GM12864 (cell line): ENCODE measurements around the gene SCT.
A peak's percentile ranks its signal among the peaks of the same experiment; 100 is the strongest.

ENCODE experiments used
- DNase-seq: peaks from one replicate; pipeline ENCODE4 v3.0.0-alpha.2; 2011; ENCODE audit warnings: low read depth
- H3K4me3 ChIP-seq: 2 replicates; pipeline ENCODE4 v1.5.1; 2011; ENCODE audit warnings: mild to moderate bottlenecking, low read depth, low read length, control low read depth
- TF ChIP-seq, protein P1 (sequence below): IDR thresholded peaks from 2 replicates; pipeline ENCODE4 v1.5.1; 2011; ENCODE audit warnings: low read depth, mild to moderate bottlenecking, moderate library complexity, low read length, control low read depth, inconsistent platforms; ENCODE audit errors: missing control alignments

The SCT gene

DNA sequence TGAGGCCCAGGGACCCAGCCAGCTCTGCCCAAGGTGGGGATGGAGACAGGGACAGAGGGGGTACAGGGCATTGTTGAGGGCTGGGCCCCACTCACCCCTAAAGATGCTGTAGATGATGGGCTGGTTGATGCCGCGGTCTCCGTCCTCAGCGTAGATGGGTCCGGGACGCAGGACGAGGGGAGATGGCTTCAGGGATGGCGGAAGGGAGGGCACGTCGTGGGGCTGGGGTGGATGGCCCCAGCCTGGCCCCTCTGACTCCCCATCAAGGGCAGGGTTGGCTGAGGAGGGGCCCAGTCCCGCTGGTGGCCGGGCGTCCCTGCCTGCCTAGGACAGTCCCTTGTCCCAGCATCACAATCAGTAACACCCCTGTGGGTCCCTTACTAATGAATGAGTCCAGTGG, 6.8 kb downstream of the SCT start:
- TF ChIP-seq, protein P1, sequence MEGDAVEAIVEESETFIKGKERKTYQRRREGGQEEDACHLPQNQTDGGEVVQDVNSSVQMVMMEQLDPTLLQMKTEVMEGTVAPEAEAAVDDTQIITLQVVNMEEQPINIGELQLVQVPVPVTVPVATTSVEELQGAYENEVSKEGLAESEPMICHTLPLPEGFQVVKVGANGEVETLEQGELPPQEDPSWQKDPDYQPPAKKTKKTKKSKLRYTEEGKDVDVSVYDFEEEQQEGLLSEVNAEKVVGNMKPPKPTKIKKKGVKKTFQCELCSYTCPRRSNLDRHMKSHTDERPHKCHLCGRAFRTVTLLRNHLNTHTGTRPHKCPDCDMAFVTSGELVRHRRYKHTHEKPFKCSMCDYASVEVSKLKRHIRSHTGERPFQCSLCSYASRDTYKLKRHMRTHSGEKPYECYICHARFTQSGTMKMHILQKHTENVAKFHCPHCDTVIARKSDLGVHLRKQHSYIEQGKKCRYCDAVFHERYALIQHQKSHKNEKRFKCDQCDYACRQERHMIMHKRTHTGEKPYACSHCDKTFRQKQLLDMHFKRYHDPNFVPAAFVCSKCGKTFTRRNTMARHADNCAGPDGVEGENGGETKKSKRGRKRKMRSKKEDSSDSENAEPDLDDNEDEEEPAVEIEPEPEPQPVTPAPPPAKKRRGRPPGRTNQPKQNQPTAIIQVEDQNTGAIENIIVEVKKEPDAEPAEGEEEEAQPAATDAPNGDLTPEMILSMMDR = no peak
- H3K4me3 ChIP-seq = no peak overlapping the region
- DNase-seq = no peak

DNA sequence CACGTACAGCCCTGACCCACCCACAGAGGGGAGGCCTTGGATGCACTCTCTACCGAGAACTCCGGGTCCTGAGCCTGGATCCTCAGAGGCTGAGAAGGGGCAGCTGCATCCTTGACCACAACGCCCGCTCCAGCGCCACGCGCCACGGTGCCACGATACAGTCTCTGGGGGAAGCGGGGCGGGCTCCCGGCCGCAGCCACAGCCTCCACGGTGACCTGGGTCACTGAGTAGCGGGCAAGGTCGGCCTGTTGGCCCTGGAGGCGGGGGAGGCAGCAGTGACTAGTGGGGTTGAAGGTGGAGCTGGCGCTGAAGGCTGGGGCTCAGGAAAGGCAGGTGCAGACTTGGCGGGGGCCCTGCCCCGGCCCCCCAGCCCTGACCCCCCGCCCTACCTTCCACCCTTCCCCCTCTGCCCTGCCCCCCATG, 7.3 kb downstream of the SCT start:
- TF ChIP-seq, protein P1 = no peak
- no peak for DNase-seq
- H3K4me3 ChIP-seq = no peak overlapping the region

DNA sequence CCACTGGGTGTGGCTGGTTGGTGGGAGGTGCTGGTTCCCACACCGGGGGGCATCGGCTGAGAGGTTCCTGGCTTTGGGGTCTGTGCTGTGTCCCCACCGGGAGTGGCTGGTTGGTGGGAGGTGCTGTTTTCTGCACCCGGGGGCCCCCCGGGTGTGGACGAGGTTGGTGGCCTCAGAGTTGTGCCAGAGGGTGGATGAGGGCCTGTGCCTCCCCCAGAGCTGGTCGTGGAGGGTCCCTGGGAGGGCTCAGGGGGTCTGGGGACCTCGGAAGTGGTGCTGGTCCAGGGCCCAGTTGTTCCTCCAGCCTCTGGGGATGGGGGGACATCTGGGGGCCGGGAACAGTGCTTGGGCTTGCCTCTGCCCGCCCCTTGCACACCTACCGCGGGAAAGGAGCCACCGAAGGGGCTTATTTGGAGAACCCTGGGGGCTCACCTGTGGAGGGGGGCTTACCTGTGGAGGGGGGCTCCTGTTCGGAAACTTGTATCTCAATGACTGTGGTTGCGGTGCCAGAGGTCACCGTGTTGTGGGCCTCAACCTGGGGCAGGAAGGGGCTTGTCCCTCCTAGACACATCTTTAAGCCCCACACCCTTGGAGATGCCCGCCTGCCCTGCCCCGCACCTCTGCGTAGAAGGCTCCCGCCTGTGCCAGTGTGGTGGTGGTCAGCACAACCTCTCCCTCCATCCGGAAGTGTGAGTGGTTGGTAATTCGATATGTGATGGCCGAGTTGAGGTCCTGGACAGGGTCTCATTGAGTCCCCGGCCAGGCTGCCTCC, 7.9 kb downstream of the SCT start:
- DNase-seq = no peak
- no peak overlapping the region for H3K4me3 ChIP-seq
- TF ChIP-seq, protein P1 = no peak

DNA sequence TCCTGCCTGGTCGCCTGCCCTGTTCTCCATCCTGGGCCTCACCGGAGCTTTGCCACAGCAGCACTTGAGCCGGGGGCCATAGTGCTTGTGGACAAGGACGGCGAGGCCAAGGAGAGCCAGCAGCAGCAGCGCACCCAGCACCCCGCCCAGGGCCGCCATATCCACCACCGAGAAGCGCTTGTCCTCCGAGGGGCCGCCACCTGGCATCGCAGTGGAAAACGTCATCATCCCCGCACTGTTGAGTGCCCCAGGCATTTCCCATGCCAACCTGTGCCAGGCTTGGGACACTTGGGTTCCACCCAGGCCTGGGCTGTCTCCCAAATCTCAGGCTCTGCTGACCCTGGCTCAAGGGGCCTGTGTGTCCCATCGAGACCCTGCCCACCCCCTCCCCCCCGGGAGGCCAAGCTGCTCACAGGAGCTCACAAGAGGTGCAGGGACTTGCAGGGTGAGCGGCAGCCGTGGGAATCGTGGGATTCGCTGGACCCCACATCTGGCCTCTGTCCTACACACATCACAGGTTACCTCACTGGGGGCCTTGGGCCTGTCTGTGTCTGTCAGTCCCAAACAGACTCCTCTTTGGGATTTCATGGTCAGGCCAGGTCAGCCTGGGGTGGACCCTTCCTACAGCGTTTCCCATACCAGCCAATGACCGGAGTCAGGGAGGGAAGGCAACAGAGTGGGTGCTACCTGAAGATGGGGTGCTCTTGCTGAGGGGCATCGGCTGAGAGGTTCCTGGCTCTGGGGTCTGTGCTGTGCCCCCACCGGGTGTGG, 8.9 kb downstream of the SCT start:
- TF ChIP-seq, protein P1 = no peak
- DNase-seq = no peak
- H3K4me3 ChIP-seq = no peak overlapping the region

DNA sequence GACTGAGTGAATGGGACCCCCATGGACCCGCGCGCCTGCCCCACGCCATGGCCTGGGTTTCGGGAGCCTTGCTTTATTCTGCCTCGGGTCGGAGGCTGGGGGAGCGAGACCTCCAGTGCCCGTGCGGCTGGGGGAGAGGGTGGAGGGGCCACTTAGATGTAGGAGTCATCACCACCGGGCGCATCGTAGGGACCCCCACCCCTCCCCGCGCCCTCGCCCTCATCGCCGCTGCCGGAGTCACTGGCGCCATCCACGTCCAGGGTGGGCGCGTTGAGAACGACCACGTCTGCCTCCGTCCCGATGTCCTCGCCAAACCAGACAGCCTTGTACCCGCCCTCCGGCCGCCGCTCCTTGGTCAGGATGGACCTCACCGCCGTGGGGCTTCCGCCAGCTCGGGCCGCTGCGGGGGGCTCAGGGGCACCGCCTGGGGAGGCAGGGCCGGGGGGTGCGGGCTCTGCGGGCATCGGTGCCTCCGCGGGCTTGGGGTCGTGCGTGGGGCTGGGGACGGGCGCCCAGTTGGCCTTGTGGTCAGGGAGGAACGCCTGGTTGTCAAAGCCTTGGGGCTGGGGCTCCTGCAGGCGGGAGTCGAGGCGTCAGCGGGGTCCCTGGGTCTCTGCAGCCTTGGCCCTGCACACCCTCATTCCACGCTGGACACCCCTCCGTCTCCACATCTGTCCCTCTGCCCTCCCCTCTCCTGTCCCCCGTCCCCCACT, 9.6 kb downstream of the SCT start:
- DNase-seq = no peak
- no peak overlapping the region for H3K4me3 ChIP-seq
- TF ChIP-seq, protein P1 = no peak

DNA sequence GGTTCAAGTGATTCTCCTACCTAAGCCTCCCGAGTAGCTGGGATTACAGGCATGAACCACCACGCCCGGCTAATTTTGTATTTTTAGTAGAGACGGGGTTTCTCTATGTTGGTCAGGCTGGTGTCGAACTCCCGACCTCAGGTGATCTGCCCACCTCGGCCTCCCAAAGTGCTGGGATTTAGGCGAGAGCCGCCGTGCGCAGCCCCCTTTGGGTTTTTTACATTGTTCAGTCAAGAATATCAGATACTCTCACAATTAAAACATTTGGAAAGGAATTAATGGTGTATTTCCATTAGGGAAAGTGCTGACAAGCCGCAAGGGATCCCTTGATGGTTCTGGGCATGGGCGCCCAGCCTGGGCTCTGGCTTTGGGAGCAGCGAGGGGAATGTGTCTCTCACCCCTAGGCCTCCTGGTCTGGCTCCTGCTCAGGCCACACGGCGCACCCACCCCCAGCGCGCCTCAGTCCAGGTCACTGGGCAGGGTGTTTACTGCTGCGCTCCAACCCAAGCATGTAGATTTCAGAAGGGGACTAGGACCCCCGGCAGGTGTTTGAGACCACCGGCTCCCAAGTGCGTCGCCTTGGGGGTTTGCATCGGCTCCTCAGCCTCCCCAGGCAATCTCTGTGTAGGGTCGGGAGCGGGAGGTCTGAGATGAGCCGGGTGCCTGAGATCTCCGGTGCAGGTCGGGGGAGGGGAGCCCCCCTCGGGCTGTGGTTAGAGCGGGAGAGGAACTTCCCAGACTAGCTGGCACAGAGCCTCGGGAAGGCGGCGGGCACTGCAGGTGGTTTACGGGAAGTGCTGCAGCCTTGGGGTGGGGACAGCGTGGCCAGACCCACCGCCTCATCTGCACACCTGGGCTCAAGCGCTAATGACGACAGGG, 10.4 kb downstream of the SCT start:
- TF ChIP-seq, protein P1 = no peak
- H3K4me3 ChIP-seq = peak overlapping the region; percentile 96
- no peak for DNase-seq
